Measurements from ENCODE around the gene DBF4B. TPM values are rescaled to one million over a fixed set of nuclear protein-coding genes. Genes with fewer than 3 reads are reported as not detected.

The DBF4B gene
- total and polyA plus RNA-seq, 12 donors, result 1.9 to 10.5 (median 4.7) TPM

DNA sequence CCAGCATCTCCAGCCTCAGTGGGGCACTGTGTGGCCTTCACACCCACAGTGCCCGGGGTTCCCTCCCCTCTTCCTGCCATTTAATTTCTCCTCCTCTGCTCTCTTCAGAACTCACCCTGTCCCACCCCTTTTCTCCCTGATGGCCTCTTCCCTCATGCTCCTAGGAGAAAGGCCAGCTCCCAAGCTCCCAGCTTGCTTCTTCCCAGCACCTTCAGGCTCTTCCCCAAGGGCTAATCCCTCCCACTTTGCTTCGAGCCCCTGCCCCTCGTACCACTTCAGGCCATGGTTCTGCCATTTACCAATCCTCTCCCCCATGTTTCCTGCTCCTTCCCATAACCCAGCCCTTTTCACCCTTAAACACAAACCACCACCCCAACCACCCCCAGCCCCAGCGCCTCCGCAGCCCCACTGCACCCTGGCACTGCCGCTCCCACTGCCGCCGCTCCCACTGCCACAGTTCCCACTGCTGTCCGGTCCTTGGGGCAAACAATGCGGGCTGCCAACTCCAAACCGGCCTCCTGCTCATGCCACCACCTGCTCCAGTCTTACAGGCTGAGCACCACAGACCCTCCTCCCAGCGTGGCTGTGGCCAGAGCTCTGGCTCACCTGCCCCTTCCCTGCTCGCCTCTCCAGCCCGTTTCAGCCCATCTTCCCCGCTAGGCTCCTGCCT lies 78.9 kb downstream of the DBF4B start:
- Histone ChIP-seq H3K9me3 (replicated peaks in 1 of 3) (no peaks in the 10 kb centered on the region), H3K36me3 (replicated peaks in 1 of 2) (no peaks in the 10 kb centered on the region), H3K4me3 (no peak overlapping the region), H3K27me3 (no peaks in the 10 kb centered on the region), H3K4me1 (replicated peaks in 1 of 2) (no peaks in the 10 kb centered on the region), H3K27ac (no peak overlapping the region)
- intact Hi-C loops (cut with DNase I), result no loop called here
- WGBS, 4 donors, result 78 to 89% (median 80%) methylated on average over 15 of the region's 15 CpGs
- DNase-seq, result peak in 1 of 7 donors; percentile 9
- TF ChIP-seq CTCF (IDR thresholded peaks at IDR 0.05) (no peak), POLR2A (IDR thresholded peaks at IDR 0.05) (no peak)

- Histone ChIP-seq H3K4me3 (no peak overlapping the region), H3K9me3 (replicated peaks in 1 of 3) (no peaks in the 10 kb centered on the region), H3K4me1 (replicated peaks in 1 of 2) (no peaks in the 10 kb centered on the region), H3K27me3 (no peaks in the 10 kb centered on the region), H3K36me3 (replicated peaks in 1 of 2) (no peaks in the 10 kb centered on the region), H3K27ac (no peak overlapping the region)
- intact Hi-C loops (cut with DNase I), result no loop called here
- 68 to 82% (median 77%) methylated on average over 5 to 7 of the region's 7 CpGs for WGBS, 4 donors
- no peak for DNase-seq
- no peak for TF ChIP-seq POLR2A (IDR thresholded peaks at IDR 0.05)
Observed at GRCh38 chr17:44788139-44788538, 79.7 kb downstream of the DBF4B start.

GRCh38 chr17:44792276-44792675 lies 83.8 kb downstream of the DBF4B start:
- Histone ChIP-seq H3K4me1 (replicated peaks in 1 of 2) (no peaks in the 10 kb centered on the region), H3K36me3 (replicated peaks in 1 of 2) (no peaks in the 10 kb centered on the region), H3K27ac (no peak overlapping the region), H3K27me3 (no peaks in the 10 kb centered on the region), H3K4me3 (no peak overlapping the region), H3K9me3 (replicated peaks in 1 of 3) (no peaks in the 10 kb centered on the region)
- intact Hi-C loops (cut with DNase I), result no loop called here
- TF ChIP-seq POLR2A (IDR thresholded peaks at IDR 0.05) (no peak), CTCF (IDR thresholded peaks at IDR 0.05) (no peak)
- no peak for DNase-seq
- 88 to 95% (median 92%) methylated on average over 1 of the region's 1 CpG for WGBS, 4 donors

DNA sequence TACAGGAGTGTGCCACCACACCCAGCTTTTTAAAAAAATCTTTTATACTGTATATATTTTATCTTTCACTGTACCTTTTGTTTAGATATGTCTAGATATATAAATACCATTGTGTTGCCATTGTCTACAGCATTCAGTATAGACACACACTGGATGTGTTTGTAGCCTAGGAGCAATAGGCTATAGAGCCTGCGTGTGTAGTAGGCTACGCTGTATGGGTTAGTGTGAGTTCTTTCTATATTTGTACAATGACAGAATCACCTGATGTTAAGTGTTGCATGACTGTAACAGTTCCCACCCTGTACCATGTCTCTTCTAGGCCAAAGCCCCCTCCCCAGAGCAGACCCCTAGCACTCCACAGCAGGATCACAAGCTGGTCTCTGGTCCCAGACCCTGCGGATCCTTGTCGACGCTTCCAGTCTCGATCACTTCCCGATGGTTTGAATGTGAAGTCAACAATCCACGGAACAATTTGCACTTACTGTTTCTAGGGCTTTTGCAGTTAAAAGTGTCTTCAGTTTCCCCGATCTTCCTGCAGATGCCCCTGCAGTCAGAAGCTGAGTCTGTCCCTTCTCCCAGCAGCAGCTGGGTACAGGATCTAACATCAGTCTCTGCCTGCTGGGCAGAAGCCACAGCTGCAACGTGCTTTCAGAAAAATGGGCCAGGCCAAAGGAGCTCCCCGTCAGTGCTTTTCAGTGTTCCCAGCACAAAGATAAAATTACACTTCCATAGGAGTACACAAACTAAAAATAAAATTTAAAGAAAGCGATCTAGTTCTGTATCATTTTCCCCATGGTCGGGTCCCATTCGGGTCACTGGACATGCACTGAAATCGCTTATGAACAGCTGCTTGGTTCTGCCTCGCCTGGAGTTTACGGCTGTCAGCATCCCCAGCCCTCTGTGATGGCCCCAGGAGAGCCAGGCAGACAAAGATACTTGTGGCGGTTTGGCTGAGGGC lies 85.7 kb downstream of the DBF4B start:
- TF ChIP-seq POLR2A (IDR thresholded peaks at IDR 0.05), result no peak
- TF ChIP-seq CTCF (IDR thresholded peaks at IDR 0.05), result no peak
- Histone ChIP-seq H3K9me3 (replicated peaks in 1 of 3) (no peaks in the 10 kb centered on the region), H3K4me3 (no peak overlapping the region), H3K27me3 (no peaks in the 10 kb centered on the region), H3K36me3 (replicated peaks in 1 of 2) (no peaks in the 10 kb centered on the region), H3K4me1 (replicated peaks in 1 of 2) (no peaks in the 10 kb centered on the region), H3K27ac (peak overlapping the region in 2 of 5 donors; percentile 10 to 56)
- 76 to 84% (median 79%) methylated on average over 17 to 18 of the region's 18 CpGs for WGBS, 4 donors
- intact Hi-C loops (cut with DNase I), result no loop called here
- no peak for DNase-seq
